ENCODE data around the gene HSPA1B. TPM values are rescaled to one million over a fixed set of nuclear protein-coding genes. Genes with fewer than 3 reads are reported as not detected.

HSPA1B gene
- total and polyA plus RNA-seq, 8 donors, result 35.9 to 165 (median 77.4) TPM

GRCh38 chr6:31858707-31859106 is 31.2 kb downstream of the HSPA1B start:
- WGBS, 5 donors, result 85 to 96% (median 92%) methylated on average over 8 of the region's 8 CpGs
- H3K27ac ChIP-seq, result no peak overlapping the region
- H3K27me3 ChIP-seq, result no peaks in the 10 kb centered on the region
- no peak for DNase-seq
- H3K9me3 ChIP-seq, result no peaks in the 10 kb centered on the region
- intact Hi-C loops (cut with DNase I; ENCODE audit: low total_unique reads), result no loop called here
- peaks cover 28 to 56% (median 47%) of the 10 kb centered on the region in 4 donors for H3K36me3 ChIP-seq
- H3K4me3 ChIP-seq, result no peak overlapping the region
- H3K4me1 ChIP-seq, result peaks cover 6 to 25% (median 17%) of the 10 kb centered on the region in 4 donors
- TF ChIP-seq, protein P1, sequence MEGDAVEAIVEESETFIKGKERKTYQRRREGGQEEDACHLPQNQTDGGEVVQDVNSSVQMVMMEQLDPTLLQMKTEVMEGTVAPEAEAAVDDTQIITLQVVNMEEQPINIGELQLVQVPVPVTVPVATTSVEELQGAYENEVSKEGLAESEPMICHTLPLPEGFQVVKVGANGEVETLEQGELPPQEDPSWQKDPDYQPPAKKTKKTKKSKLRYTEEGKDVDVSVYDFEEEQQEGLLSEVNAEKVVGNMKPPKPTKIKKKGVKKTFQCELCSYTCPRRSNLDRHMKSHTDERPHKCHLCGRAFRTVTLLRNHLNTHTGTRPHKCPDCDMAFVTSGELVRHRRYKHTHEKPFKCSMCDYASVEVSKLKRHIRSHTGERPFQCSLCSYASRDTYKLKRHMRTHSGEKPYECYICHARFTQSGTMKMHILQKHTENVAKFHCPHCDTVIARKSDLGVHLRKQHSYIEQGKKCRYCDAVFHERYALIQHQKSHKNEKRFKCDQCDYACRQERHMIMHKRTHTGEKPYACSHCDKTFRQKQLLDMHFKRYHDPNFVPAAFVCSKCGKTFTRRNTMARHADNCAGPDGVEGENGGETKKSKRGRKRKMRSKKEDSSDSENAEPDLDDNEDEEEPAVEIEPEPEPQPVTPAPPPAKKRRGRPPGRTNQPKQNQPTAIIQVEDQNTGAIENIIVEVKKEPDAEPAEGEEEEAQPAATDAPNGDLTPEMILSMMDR (IDR thresholded peaks at IDR 0.05), result no peak
- no peak for TF ChIP-seq POLR2AphosphoS5 (IDR thresholded peaks at IDR 0.05)
- TF ChIP-seq EP300 (IDR thresholded peaks at IDR 0.05), result no peak

- no peak for DNase-seq
- Histone ChIP-seq H3K27ac (no peak overlapping the region), H3K4me3 (no peak overlapping the region), H3K27me3 (no peaks in the 10 kb centered on the region), H3K9me3 (no peaks in the 10 kb centered on the region), H3K36me3 (peaks cover 28 to 63% (median 47%) of the 10 kb centered on the region in 4 donors), H3K4me1 (peaks cover 10 to 37% (median 27%) of the 10 kb centered on the region in 4 donors)
- intact Hi-C loops (cut with DNase I; ENCODE audit: low total_unique reads), result no loop called here
- TF ChIP-seq, protein P1 (IDR thresholded peaks at IDR 0.05), result no peak
- TF ChIP-seq EP300 (IDR thresholded peaks at IDR 0.05) (no peak), POLR2A (IDR thresholded peaks at IDR 0.05) (no peak), POLR2AphosphoS5 (IDR thresholded peaks at IDR 0.05) (no peak)
- 86 to 93% (median 89%) methylated on average over 9 to 11 of the region's 11 CpGs for WGBS, 5 donors
Observed at GRCh38 chr6:31859923-31860322, 32.4 kb downstream of the HSPA1B start.

GRCh38 chr6:31860349-31860748 is 32.8 kb downstream of the HSPA1B start:
- 90 to 97% (median 95%) methylated on average over 13 of the region's 13 CpGs for WGBS, 5 donors
- intact Hi-C loops (cut with DNase I; ENCODE audit: low total_unique reads), result no loop called here
- TF ChIP-seq POLR2A (IDR thresholded peaks at IDR 0.05) (no peak), POLR2AphosphoS5 (IDR thresholded peaks at IDR 0.05) (no peak), EP300 (IDR thresholded peaks at IDR 0.05) (no peak)
- TF ChIP-seq, protein P1 (IDR thresholded peaks at IDR 0.05), result no peak
- Histone ChIP-seq H3K9me3 (no peaks in the 10 kb centered on the region), H3K27ac (no peak overlapping the region), H3K27me3 (no peaks in the 10 kb centered on the region), H3K4me1 (peaks cover 10 to 39% (median 29%) of the 10 kb centered on the region in 4 donors), H3K4me3 (no peak overlapping the region), H3K36me3 (peaks cover 28 to 63% (median 47%) of the 10 kb centered on the region in 4 donors)
- no peak for DNase-seq

DNA sequence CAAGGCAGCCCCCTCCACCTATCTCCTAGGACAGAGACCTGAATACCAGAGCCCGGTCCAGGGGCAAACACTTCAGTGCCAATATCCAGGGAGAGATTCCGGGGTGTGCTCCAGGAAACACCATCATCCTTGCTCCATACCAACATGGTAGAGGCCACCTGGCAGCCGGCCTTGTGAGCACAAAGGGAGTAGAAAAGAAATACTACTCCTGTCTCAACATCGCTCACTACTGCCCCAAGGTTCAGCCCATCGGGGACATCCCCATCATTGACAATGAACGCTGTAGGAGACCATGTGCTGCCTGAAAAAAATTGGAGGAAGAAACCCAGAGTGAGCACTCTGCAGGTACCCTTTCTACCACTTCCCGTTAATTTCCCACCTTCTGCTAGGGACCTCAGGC is 33.6 kb downstream of the HSPA1B start:
- 89 to 96% (median 95%) methylated on average over 7 of the region's 7 CpGs for WGBS, 5 donors
- TF ChIP-seq, protein P1 (IDR thresholded peaks at IDR 0.05), result no peak
- TF ChIP-seq EP300 (IDR thresholded peaks at IDR 0.05) (no peak), POLR2A (IDR thresholded peaks at IDR 0.05) (no peak), POLR2AphosphoS5 (IDR thresholded peaks at IDR 0.05) (no peak)
- H3K27ac ChIP-seq, result no peak overlapping the region
- H3K27me3 ChIP-seq, result no peaks in the 10 kb centered on the region
- no peak overlapping the region for H3K4me3 ChIP-seq
- DNase-seq, result no peak
- no peaks in the 10 kb centered on the region for H3K9me3 ChIP-seq
- peaks cover 28 to 67% (median 47%) of the 10 kb centered on the region in 4 donors for H3K36me3 ChIP-seq
- intact Hi-C loops (cut with DNase I; ENCODE audit: low total_unique reads), result no loop called here
- peaks cover 17 to 47% (median 35%) of the 10 kb centered on the region in 4 donors for H3K4me1 ChIP-seq
